OCI-LY1 (cell line): ENCODE results near the gene HDAC8.

ENCODE experiments used
- H2AFZ ChIP-seq: fragments of 200-600 bp; sonication (generic), shearing (Covaris generic); 2 replicates; pipeline ENCODE4 v1.6.0; 2014; ENCODE audit warnings: antibody characterized with exemption, mild to moderate bottlenecking, low read length
- H3F3A ChIP-seq: fragments of 200-600 bp; sonication (generic), shearing (Covaris generic); 2 replicates; pipeline ENCODE4 v1.6.0; 2014; ENCODE audit warnings: mild to moderate bottlenecking, antibody characterized with exemption, low read length, moderate library complexity; ENCODE audit not compliant: insufficient read depth
- H3K27ac ChIP-seq: fragments of 200-600 bp; sonication (generic); 2 replicates; pipeline ENCODE4 v1.5.1; 2014; ENCODE audit warnings: low read length, mixed run types, mild to moderate bottlenecking, low read depth; ENCODE audit not compliant: poor library complexity, severe bottlenecking
- H3K27me3 ChIP-seq: fragments of 200-600 bp; sonication (generic); 2 replicates; pipeline ENCODE4 v1.6.0; 2014; ENCODE audit warnings: antibody characterized with exemption, mild to moderate bottlenecking, low read length, moderate library complexity; ENCODE audit not compliant: insufficient read depth
- H3K36me3 ChIP-seq: fragments of 200-600 bp; sonication (generic); 2 replicates; pipeline ENCODE4 v1.6.1; 2014; ENCODE audit warnings: mild to moderate bottlenecking, antibody characterized with exemption, low read length, moderate library complexity, mixed read lengths; ENCODE audit not compliant: insufficient read depth
- H3K4me1 ChIP-seq: fragments of 200-600 bp; sonication (generic); 2 replicates; pipeline ENCODE4 v1.5.1; 2014; ENCODE audit warnings: mild to moderate bottlenecking, low read length, moderate library complexity; ENCODE audit not compliant: insufficient read depth, severe bottlenecking
- H3K4me2 ChIP-seq: fragments of 200-600 bp; sonication (generic), shearing (Covaris generic); 2 replicates; pipeline ENCODE4 v1.6.1; 2014; ENCODE audit warnings: low read length
- H3K4me3 ChIP-seq: fragments of 200-600 bp; sonication (generic); 2 replicates; pipeline ENCODE4 v1.5.1; 2014; ENCODE audit warnings: low read length, low read depth, mild to moderate bottlenecking, mixed read lengths; ENCODE audit not compliant: poor library complexity, severe bottlenecking
- H3K79me2 ChIP-seq: fragments of 200-600 bp; shearing (Covaris generic); 2 replicates; pipeline ENCODE4 v1.6.1; 2016; ENCODE audit warnings: mixed run types, low read length, mixed read lengths; ENCODE audit not compliant: insufficient read depth
- H3K9ac ChIP-seq: fragments of 200-600 bp; sonication (generic), shearing (Covaris generic); 2 replicates; pipeline ENCODE4 v1.6.1; 2014; ENCODE audit warnings: mild to moderate bottlenecking, low read length, mixed read lengths
- H3K9me2 ChIP-seq: fragments of 200-600 bp; sonication (generic), shearing (Covaris generic); 2 replicates; pipeline ENCODE4 v1.6.1; 2014; ENCODE audit warnings: low read depth, mild to moderate bottlenecking, low read length, mixed read lengths
- H3K9me3 ChIP-seq: fragments of 200-600 bp; shearing (Covaris generic); 2 replicates; pipeline ENCODE4 v1.6.1; 2014; ENCODE audit warnings: low read length, mixed read lengths
- H4K20me1 ChIP-seq: fragments of 200-600 bp; sonication (generic), shearing (Covaris generic); 2 replicates; pipeline ENCODE4 v1.6.0; 2016; ENCODE audit warnings: mild to moderate bottlenecking, low read length; ENCODE audit not compliant: insufficient read depth
- EZH2 ChIP-seq: fragments of 200-600 bp; sonication (generic), shearing (Covaris generic); IDR thresholded peaks from 2 replicates; pipeline ENCODE4 v1.8.0; 2017; ENCODE audit warnings: borderline replicate concordance, mixed run types, mild to moderate bottlenecking, antibody characterized with exemption, low read length, moderate library complexity, mixed read lengths
- TF ChIP-seq, protein P1 (sequence below): fragments of 200-600 bp; sonication (generic), shearing (Covaris generic); IDR thresholded peaks from 2 replicates; pipeline ENCODE4 v1.5.1; 2017; ENCODE audit warnings: mild to moderate bottlenecking, antibody characterized with exemption, low read length, moderate library complexity, mixed read lengths

Gene HDAC8

DNA sequence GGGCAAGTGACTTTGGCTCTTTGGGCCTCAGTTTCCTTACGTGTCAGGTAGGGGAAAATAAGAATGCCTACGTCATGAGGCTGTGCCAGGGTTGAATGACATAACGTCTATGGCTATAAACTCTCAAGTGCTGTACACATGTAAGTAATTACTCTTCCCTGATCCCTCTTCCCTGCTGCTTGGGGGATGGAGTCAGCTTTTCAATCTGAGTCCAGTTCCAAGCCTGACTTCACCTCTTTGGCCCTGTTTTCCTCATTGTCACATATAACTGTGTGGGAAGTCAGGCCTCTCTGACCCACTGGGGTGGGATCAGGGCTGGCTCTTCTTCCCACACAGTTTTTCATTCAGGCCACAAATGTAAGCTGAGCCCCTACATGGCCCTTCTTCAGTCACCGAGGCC, 255.5 kb downstream of the HDAC8 start:
- TF ChIP-seq, protein P1, sequence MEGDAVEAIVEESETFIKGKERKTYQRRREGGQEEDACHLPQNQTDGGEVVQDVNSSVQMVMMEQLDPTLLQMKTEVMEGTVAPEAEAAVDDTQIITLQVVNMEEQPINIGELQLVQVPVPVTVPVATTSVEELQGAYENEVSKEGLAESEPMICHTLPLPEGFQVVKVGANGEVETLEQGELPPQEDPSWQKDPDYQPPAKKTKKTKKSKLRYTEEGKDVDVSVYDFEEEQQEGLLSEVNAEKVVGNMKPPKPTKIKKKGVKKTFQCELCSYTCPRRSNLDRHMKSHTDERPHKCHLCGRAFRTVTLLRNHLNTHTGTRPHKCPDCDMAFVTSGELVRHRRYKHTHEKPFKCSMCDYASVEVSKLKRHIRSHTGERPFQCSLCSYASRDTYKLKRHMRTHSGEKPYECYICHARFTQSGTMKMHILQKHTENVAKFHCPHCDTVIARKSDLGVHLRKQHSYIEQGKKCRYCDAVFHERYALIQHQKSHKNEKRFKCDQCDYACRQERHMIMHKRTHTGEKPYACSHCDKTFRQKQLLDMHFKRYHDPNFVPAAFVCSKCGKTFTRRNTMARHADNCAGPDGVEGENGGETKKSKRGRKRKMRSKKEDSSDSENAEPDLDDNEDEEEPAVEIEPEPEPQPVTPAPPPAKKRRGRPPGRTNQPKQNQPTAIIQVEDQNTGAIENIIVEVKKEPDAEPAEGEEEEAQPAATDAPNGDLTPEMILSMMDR: no peak
- no peak for TF ChIP-seq EZH2
- no peak overlapping the region for H3K9ac ChIP-seq
- no peaks in the 10 kb centered on the region for H3F3A ChIP-seq
- H3K9me3 ChIP-seq: no peaks in the 10 kb centered on the region
- H3K27me3 ChIP-seq: no peaks in the 10 kb centered on the region
- no peaks in the 10 kb centered on the region for H3K9me2 ChIP-seq
- H3K4me2 ChIP-seq: no peak overlapping the region
- H3K79me2 ChIP-seq: no peaks in the 10 kb centered on the region
- H3K27ac ChIP-seq: no peak overlapping the region
- no peaks in the 10 kb centered on the region for H4K20me1 ChIP-seq
- H3K4me1 ChIP-seq: no peaks in the 10 kb centered on the region
- no peak overlapping the region for H2AFZ ChIP-seq
- H3K36me3 ChIP-seq: no peaks in the 10 kb centered on the region
- no peak overlapping the region for H3K4me3 ChIP-seq

DNA sequence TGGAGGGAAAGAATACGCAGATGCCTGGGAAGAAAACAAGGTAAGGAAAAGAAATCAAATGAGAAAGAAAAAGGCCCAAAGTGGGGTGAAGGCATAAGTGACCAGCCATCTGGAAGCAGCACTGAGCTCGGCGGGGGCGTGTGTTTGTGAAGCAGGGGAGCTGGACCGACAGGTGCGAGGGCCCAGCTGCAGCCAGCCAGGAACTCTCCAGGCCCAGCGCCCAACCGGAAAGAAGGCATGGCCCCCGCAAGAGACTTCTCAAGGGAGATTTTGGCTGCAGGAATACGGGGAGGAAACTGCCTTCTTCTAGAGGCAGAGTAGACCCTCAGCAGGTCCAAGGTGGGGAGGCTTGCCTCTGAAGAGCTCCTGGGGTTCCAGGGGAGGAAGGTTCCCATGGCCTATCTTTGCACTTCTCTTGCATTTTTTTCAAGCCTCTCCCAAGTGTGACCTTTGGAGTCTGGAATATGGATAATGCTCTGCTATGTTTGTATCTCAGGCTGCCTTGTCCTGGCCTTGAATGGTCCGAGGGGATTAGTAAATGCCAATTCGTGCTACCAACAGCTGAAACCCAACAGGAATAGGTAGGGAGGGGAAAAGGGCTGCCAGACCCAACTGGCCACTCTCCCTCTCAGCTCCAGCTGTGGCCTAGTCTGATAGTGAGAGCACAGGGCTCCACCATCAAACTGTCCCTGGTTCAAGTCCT, 256.1 kb downstream of the HDAC8 start:
- H2AFZ ChIP-seq: no peak overlapping the region
- H3K79me2 ChIP-seq: no peaks in the 10 kb centered on the region
- H3K36me3 ChIP-seq: no peaks in the 10 kb centered on the region
- no peaks in the 10 kb centered on the region for H3K27me3 ChIP-seq
- H4K20me1 ChIP-seq: no peaks in the 10 kb centered on the region
- no peak overlapping the region for H3K4me2 ChIP-seq
- H3K9me3 ChIP-seq: no peaks in the 10 kb centered on the region
- no peak overlapping the region for H3K9ac ChIP-seq
- TF ChIP-seq, protein P1: no peak
- TF ChIP-seq EZH2: no peak
- no peak overlapping the region for H3K4me3 ChIP-seq
- H3K4me1 ChIP-seq: no peaks in the 10 kb centered on the region
- H3F3A ChIP-seq: no peaks in the 10 kb centered on the region
- H3K9me2 ChIP-seq: no peaks in the 10 kb centered on the region
- H3K27ac ChIP-seq: no peak overlapping the region

DNA sequence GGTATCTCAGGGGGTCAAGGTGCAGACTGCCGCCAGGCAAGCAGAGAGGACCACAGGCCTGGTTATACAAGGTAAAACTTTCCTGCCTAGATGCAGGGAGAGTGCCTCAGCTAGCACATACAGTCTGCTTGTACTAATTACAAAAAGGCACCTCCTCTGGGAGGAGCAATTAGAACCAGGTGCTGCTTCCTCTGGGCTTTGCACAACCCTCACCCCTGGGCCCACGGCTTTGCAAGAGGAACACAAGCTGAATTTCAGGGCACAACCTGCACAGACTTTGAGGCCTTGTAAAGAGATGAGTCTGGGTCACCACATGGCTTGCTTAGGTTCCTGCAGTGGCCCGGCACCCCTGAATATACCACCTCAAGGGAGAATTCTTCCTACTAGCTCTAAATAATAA, 257.8 kb downstream of the HDAC8 start:
- H3F3A ChIP-seq: no peaks in the 10 kb centered on the region
- no peaks in the 10 kb centered on the region for H3K9me3 ChIP-seq
- no peaks in the 10 kb centered on the region for H3K36me3 ChIP-seq
- no peak overlapping the region for H3K27ac ChIP-seq
- no peak overlapping the region for H3K4me3 ChIP-seq
- TF ChIP-seq EZH2: no peak
- TF ChIP-seq, protein P1: no peak
- H3K9me2 ChIP-seq: no peaks in the 10 kb centered on the region
- no peak overlapping the region for H3K9ac ChIP-seq
- H4K20me1 ChIP-seq: no peaks in the 10 kb centered on the region
- no peak overlapping the region for H2AFZ ChIP-seq
- no peak overlapping the region for H3K4me2 ChIP-seq
- no peaks in the 10 kb centered on the region for H3K4me1 ChIP-seq
- no peaks in the 10 kb centered on the region for H3K79me2 ChIP-seq
- H3K27me3 ChIP-seq: no peaks in the 10 kb centered on the region
